Activated CD4-positive, CD25-positive, alpha-beta regulatory T cell (primary cell): ENCODE results near the gene HACD2.

ENCODE experiments used
- DNase-seq, 4 experiments: peaks; one replicate each; lab custom pipeline; 2025; lab: John Stamatoyannopoulos, UW

HACD2 gene

DNA sequence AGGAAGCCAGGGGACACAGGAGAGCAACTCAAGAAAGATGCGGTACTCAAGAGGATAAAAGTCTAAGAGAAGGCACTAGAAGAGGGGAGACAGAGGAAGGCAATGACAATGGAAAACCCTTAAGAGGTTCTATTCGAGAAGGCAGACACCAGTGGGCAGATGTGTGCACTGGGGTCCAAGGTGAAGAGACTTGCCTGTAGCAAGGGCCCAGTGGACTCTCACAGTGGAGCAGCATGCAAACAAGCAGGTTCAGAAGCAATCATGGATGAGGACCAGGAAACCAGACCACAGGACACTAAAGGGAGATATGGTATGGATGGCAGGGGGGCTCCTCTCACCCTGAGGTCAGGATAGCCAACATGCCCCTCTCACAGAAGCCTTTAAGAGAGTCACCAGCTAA lies 138.6 kb downstream of the HACD2 start:
- no peak for DNase-seq

DNA sequence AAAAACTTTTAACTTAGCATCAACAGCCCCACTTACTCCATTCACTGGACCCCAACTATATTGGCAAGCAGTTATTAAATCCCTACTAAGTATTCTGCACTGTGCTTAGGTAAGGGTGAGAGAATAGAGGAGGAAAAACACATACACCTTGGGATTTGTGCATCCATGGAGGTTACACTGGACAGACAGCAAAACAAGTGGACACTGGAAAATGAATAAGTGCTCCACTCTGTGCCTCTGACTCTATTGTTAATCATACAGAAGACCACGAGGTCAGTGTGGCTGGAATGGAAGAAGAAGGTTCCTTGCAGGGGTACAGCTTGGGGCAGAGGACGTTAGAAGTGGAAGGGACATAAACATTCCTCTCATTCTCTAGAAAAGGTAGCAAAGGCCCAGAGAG lies 139.2 kb downstream of the HACD2 start:
- no peak for DNase-seq

DNA sequence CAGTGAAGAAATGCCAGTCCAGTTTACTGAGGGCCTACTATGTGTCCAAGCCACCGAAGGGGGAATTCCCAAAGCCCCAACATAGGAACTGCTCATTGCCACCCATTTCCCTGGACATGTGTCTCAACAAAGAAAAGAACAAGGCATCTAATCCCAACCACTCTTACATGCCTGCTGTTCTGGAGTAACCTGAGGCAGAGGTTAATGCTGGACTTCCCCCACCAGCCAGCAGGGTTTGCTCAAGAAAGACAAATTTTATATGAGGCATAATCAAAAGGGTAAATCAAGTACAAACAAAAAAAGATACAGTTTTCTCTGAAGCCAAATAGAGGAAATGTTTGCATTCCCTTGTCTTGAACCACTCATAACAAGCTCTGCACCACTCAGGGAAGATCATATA lies 140.1 kb downstream of the HACD2 start:
- DNase-seq: no peak

DNA sequence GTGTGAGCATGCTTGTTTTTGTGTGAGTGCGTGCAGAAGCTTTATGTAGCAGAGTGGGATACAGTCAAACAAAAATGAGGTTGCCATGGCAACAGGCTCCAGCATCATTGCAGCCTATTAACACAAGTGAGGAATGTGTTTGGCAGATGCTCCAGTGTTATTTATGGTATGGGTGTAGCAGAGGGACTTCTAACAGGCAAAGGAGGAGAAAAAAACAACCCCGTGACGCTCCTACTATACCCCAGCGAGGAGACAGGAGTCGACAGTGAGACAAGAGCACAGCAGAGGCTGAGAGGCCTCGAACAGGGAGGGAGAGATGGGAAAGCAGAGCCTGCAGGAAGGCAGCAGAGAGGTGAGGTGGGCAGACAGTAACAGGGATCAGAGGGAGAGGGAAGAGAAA lies 140.8 kb downstream of the HACD2 start:
- no peak for DNase-seq

DNA sequence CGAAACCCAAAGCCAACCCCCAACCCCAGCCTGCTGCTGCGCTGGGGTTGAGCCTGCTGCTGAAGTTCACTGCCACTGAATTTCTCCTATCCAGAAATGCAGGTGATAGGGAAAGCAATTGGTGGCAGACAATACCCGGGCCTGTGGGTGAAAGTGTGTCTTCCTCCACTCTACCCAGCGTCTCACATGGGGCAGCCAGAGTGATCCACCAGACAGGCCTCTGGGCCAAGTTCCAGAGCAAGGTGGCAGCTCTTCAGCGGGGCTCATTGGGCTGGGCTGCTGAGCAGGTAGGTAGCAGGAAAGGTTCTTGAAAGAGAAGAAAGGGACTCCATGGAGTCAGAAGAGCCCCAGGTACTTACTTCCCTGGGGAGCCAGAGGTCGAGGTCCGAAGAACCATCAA lies 141.9 kb downstream of the HACD2 start:
- no peak for DNase-seq

DNA sequence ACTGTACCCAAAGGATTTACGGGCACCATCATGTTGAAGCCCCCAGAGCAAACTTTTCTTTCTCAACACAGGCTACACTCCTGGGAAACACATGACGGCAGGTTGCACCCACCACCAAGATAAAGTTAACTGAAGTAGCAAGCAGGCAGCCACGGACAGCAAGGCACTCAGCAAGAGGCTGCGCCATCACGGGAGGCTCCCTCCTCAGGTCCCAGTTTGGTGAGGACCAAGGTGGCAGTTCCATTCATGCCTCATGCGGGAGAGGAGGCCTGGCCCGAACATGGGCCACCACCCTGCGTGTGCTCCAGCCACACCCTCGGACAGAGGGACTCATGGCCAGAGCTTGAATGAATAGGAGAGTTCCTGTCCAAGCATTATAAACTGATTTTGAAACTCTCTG lies 142.7 kb downstream of the HACD2 start:
- no peak for DNase-seq
